C4-2B (cell line): Measurements from ENCODE around the gene EHD1.
A peak's percentile ranks its signal among the peaks of the same experiment; 100 is the strongest.

Source experiments
- H3K27ac ChIP-seq: fragments of 450-650 bp; 2 replicates; pipeline ENCODE4 v1.5.1; 2017
- CTCF ChIP-seq: fragments of 450-650 bp; conservative IDR thresholded peaks from 2 replicates; pipeline ENCODE4 v1.5.1; 2017; ENCODE audit warnings: mild to moderate bottlenecking
- ZFX ChIP-seq: fragments of 450-650 bp; IDR thresholded peaks from 2 replicates; pipeline ENCODE4 v1.6.1; 2017

EHD1 gene

DNA sequence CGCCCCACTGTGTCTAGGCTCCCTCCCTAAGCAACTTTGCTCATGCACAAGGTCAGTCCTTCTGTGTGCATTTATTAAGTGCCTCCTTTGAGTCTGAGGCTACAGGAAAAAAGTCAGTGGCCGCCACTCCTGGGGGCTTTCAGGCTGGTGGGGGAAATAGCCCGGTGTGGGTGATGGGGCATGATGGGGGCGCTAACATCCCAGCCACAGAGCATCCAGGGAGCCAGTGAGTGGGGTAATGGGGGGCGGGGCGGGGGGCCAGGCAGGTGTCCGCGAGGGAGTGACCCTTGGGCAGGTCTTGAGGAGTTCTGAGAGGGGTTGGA, 9.9 kb upstream of the EHD1 start:
- peak overlapping the region; percentile 9; the same call in 1 of the 2 replicates for H3K27ac ChIP-seq
- TF ChIP-seq ZFX (no peak), CTCF (no peak)

- H3K27ac ChIP-seq, result peak overlapping the region; percentile 9; the same call in 1 of the 2 replicates
- TF ChIP-seq ZFX (no peak), CTCF (peak; percentile 100)
These were observed 9.5 kb upstream of the EHD1 start for GRCh38 chr11:64887757-64888405.

DNA sequence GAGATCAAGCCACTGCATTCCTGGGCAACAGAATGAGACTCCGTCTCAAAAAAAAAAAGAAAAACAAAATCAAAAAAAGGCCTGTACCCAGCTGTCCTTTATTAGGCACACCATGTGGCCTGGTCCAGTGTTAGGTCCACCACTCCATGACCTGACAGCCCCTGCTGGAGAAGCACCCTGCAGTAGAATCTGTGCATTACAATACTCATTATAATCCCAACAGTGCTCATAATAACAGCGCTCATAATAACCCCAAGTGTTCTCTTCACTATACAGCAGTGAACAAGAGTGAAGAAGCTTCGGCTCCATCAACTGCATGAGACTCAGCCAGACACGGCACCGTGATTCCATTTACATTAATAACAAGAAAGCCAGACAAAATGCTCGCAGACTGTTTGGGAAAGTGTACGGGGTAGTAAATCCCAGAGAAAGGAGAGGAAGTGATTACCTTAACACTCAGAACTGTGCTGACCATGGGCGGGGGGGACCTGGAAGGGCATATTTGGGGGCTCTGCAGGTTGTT, 8.9 kb upstream of the EHD1 start:
- TF ChIP-seq ZFX (no peak), CTCF (no peak)
- peak overlapping the region; percentile 9; the same call in 1 of the 2 replicates for H3K27ac ChIP-seq

DNA sequence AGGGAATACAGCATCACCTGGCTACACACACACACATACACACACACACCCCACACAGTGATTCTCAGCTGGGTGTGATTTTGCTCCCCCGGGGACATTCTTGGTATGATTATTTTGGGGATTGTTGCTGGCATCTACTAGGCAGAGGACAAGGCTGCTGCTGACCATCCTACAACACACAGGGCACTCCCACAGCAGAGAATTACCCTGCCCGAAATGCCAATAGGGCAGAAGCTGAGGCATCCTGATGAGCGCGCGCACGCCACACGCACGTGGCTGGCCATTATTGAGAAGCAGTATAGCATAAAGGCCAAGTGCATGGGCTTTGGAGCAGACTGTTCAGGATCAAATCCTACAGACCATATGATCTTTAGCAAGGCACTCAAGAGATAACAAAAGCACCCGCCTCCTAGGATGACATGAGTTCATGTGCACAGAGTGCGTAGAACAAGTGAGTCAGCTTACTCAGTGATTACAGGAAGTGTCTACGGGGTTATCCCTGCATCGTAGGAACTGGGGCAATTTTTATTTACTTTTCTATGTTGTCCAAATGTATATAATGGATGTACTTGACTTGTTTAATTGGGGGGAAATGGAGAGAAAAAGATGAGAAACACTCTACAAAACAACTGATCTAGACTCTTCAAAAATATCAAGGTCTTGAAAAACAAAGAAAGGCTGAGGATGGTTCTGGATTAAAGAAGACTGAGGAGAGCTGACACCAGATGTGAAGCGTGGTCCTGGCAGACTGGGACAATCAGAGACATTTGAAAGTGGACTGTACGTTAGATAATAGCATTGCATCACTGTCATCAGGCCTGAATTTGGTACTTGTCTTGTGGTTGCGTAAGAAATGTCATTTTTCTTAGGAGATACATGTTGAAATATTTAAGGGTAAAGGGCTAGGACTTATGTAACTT, 7.2 kb upstream of the EHD1 start:
- H3K27ac ChIP-seq, result no peak overlapping the region
- TF ChIP-seq CTCF (no peak), ZFX (no peak)

- no peak for TF ChIP-seq CTCF
- no peak for TF ChIP-seq ZFX
- no peak overlapping the region for H3K27ac ChIP-seq
These were observed 5.6 kb upstream of the EHD1 start for GRCh38 chr11:64884019-64884418.

DNA sequence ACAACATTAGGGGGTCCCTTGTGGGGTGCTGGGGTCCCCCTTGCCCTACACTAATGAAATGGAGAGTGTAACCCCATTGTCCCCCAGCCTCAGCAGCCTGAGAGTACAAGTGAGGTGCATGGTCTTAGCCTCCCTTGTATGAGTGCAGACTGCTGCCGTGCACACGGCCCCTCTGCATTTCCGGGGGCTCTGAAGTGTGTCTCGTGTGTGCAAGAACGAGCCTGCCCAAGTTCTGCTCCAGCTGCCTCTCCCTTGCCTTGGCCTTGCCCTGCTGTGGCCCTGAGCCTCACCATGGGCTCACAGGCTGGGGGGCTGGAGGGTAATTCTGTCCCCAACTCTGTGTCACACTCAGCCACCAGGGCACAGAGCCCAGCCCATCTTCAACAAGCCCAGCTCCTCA, 5.2 kb upstream of the EHD1 start:
- H3K27ac ChIP-seq, result no peak overlapping the region
- TF ChIP-seq CTCF (no peak), ZFX (no peak)

DNA sequence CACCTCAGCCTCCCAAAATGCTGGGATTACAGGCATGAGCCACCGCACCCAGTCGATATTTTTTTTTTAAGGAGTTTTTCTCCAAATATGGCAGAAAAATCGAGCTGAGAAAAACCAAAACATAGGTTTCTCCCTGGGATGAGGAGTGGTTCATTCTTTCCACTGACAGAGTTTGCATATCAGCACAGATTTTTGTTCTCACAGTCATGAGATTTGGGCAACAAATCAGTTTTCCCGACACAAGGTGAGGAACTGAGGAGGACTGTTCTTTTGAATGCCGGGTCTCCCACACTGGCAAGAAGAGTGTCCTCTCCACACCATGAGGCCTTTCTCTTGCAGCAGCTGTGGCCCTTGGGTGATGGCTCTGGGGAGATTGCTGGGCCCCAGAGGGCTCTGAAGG, 3.8 kb upstream of the EHD1 start:
- no peak for TF ChIP-seq ZFX
- TF ChIP-seq CTCF, result no peak
- H3K27ac ChIP-seq, result no peak overlapping the region
